BLaER1 treated with 17β-estradiol and CSF1 and Interleukin-3, amounts not matched to agents 10 nM and 100 nM (cell line): ENCODE results near the gene PPP6R3.
A peak's percentile ranks its signal among the peaks of the same experiment; 100 is the strongest.

Source experiments
- H3K27ac ChIP-seq, 11 experiments: shearing (Covaris generic); formaldehyde crosslinking; 2 replicates each; pipeline ENCODE4 v1.8.1; 2022
- H3K27me3 ChIP-seq, 11 experiments: shearing (Covaris generic); formaldehyde crosslinking; 2 replicates each; pipeline ENCODE4 v1.8.1; 2022
- H3K36me3 ChIP-seq, 11 experiments: shearing (Covaris generic); formaldehyde crosslinking; 2 replicates each; pipeline ENCODE4 v1.8.1; 2022
- H3K4me1 ChIP-seq, 10 experiments: shearing (Covaris generic); formaldehyde crosslinking; 2 replicates each; pipeline ENCODE4 v1.8.1; 2022
- H3K4me2 ChIP-seq, 11 experiments: shearing (Covaris generic); formaldehyde crosslinking; 2 replicates each; pipeline ENCODE4 v1.8.1; 2022
- H3K4me3 ChIP-seq, 10 experiments: shearing (Covaris generic); formaldehyde crosslinking; 2 replicates each; pipeline ENCODE4 v1.8.1; 2022
- H3K9ac ChIP-seq, 11 experiments: shearing (Covaris generic); formaldehyde crosslinking; 2 replicates each; pipeline ENCODE4 v1.8.1; 2022
- H3K9me3 ChIP-seq, 11 experiments: shearing (Covaris generic); formaldehyde crosslinking; replicated peaks in 1 of 11; 2 replicates each; pipeline ENCODE4 v1.8.1; 2022
- H4K20me1 ChIP-seq, 11 experiments: shearing (Covaris generic); formaldehyde crosslinking; 2 replicates each; pipeline ENCODE4 v1.8.1; 2022
- Cebpa-rat ChIP-seq, 11 experiments: shearing (Covaris generic); IDR thresholded peaks; 2 replicates each; pipeline ENCODE4 v1.8.1; 2022

The PPP6R3 gene

GRCh38 chr11:68651208-68651984 lies 190.8 kb downstream of the PPP6R3 start:
- TF ChIP-seq Cebpa-rat (IDR thresholded peaks at IDR 0.05) = no peak
- Histone ChIP-seq H3K4me1 (peaks cover 6 to 19% (median 16%) of the 10 kb centered on the region in 10 experiments; a peak in 18 of 20 replicates), H3K27me3 (peaks cover 0 to 9% (median 0%) of the 10 kb centered on the region in 11 experiments; a peak in 1 of 22 replicates), H3K36me3 (no peaks in the 10 kb centered on the region), H3K9me3 (peaks cover 31 to 41% (median 35%) of the 10 kb centered on the region in 11 experiments), H3K4me2 (peak overlapping the region in 3 of 11 experiments; percentile 69 to 87 (median 69); a peak in 4 of 22 replicates), H3K4me3 (no peak overlapping the region), H3K9ac (no peak overlapping the region), H4K20me1 (peaks cover 0 to 15% (median 0%) of the 10 kb centered on the region in 11 experiments; a peak in 4 of 22 replicates), H3K27ac (no peak overlapping the region)

- Histone ChIP-seq H3K9ac (no peak overlapping the region; a peak in 1 of 22 replicates), H3K27me3 (peaks cover 0 to 17% (median 0%) of the 10 kb centered on the region in 11 experiments; a peak in 5 of 22 replicates), H3K27ac (no peak overlapping the region)
Observed at GRCh38 chr11:68651985-68652682, 191.6 kb downstream of the PPP6R3 start.

GRCh38 chr11:68652683-68653156 lies 192.2 kb downstream of the PPP6R3 start:
- peaks cover 6 to 27% (median 16%) of the 10 kb centered on the region in 10 experiments; a peak in 18 of 20 replicates for H3K4me1 ChIP-seq
- no peak overlapping the region for H3K27ac ChIP-seq
- H3K9ac ChIP-seq = no peak overlapping the region; a peak in 1 of 22 replicates
- peaks cover 0 to 23% (median 5%) of the 10 kb centered on the region in 11 experiments; a peak in 12 of 22 replicates for H3K27me3 ChIP-seq
- peaks cover 0 to 26% (median 0%) of the 10 kb centered on the region in 11 experiments; a peak in 5 of 22 replicates for H4K20me1 ChIP-seq
- TF ChIP-seq Cebpa-rat (IDR thresholded peaks at IDR 0.05) = no peak
- no peaks in the 10 kb centered on the region for H3K36me3 ChIP-seq
- peaks cover 18 to 31% (median 22%) of the 10 kb centered on the region in 11 experiments for H3K9me3 ChIP-seq
- peak overlapping the region; percentile 8 to 87 (median 54); a peak in 19 of 22 replicates for H3K4me2 ChIP-seq
- H3K4me3 ChIP-seq = no peak overlapping the region

More at GRCh38 chr11:68651985-68652682, 191.6 kb downstream of the PPP6R3 start:
- H3K4me1 ChIP-seq = peaks cover 6 to 21% (median 16%) of the 10 kb centered on the region in 10 experiments; a peak in 18 of 20 replicates
- peaks cover 0 to 20% (median 0%) of the 10 kb centered on the region in 11 experiments; a peak in 5 of 22 replicates for H4K20me1 ChIP-seq
- H3K4me2 ChIP-seq = peak overlapping the region in 10 of 11 experiments; percentile 8 to 87 (median 54); a peak in 18 of 22 replicates
- peaks cover 24 to 34% (median 28%) of the 10 kb centered on the region in 11 experiments for H3K9me3 ChIP-seq
- no peaks in the 10 kb centered on the region for H3K36me3 ChIP-seq
- TF ChIP-seq Cebpa-rat (IDR thresholded peaks at IDR 0.05) = no peak
- H3K4me3 ChIP-seq = no peak overlapping the region

GRCh38 chr11:68653486-68654430 lies 193.2 kb downstream of the PPP6R3 start:
- Histone ChIP-seq H4K20me1 (peaks cover 0 to 32% (median 3%) of the 10 kb centered on the region in 11 experiments; a peak in 7 of 22 replicates), H3K27ac (no peak overlapping the region), H3K4me3 (no peak overlapping the region), H3K9ac (no peak overlapping the region), H3K4me1 (peaks cover 8 to 38% (median 23%) of the 10 kb centered on the region in 10 experiments; a peak in 19 of 20 replicates), H3K27me3 (peaks cover 0 to 33% (median 14%) of the 10 kb centered on the region in 11 experiments; a peak in 13 of 22 replicates), H3K4me2 (peak overlapping the region in 5 of 11 experiments; percentile 54 to 87 (median 69); a peak in 8 of 22 replicates), H3K36me3 (no peaks in the 10 kb centered on the region), H3K9me3 (peaks cover 14 to 29% (median 19%) of the 10 kb centered on the region in 11 experiments)
- no peak for TF ChIP-seq Cebpa-rat (IDR thresholded peaks at IDR 0.05)

- Histone ChIP-seq H3K36me3 (no peaks in the 10 kb centered on the region), H3K4me1 (peaks cover 19 to 48% (median 35%) of the 10 kb centered on the region in 10 experiments), H3K4me3 (no peak overlapping the region), H3K27me3 (peaks cover 0 to 40% (median 21%) of the 10 kb centered on the region in 11 experiments; a peak in 14 of 22 replicates), H4K20me1 (peaks cover 0 to 41% (median 9%) of the 10 kb centered on the region in 11 experiments; a peak in 15 of 22 replicates), H3K4me2 (no peak overlapping the region), H3K27ac (no peak overlapping the region), H3K9ac (no peak overlapping the region), H3K9me3 (peaks cover 14 to 29% (median 19%) of the 10 kb centered on the region in 11 experiments)
- no peak for TF ChIP-seq Cebpa-rat (IDR thresholded peaks at IDR 0.05)
Observed at GRCh38 chr11:68654978-68655377, 194.4 kb downstream of the PPP6R3 start.

- Histone ChIP-seq H3K4me3 (no peak overlapping the region), H3K27ac (no peak overlapping the region), H3K4me1 (peaks cover 19 to 53% (median 39%) of the 10 kb centered on the region in 10 experiments), H3K27me3 (peaks cover 0 to 45% (median 26%) of the 10 kb centered on the region in 11 experiments; a peak in 15 of 22 replicates), H4K20me1 (peaks cover 0 to 46% (median 11%) of the 10 kb centered on the region in 11 experiments; a peak in 15 of 22 replicates), H3K9me3 (peaks cover 14 to 29% (median 19%) of the 10 kb centered on the region in 11 experiments), H3K36me3 (no peaks in the 10 kb centered on the region), H3K4me2 (no peak overlapping the region), H3K9ac (no peak overlapping the region)
- TF ChIP-seq Cebpa-rat (IDR thresholded peaks at IDR 0.05) = no peak
Observed at GRCh38 chr11:68655406-68655805, 194.9 kb downstream of the PPP6R3 start.

GRCh38 chr11:68655806-68656205 lies 195.3 kb downstream of the PPP6R3 start:
- peaks cover 19 to 57% (median 43%) of the 10 kb centered on the region in 10 experiments for H3K4me1 ChIP-seq

More at GRCh38 chr11:68655806-68656205, 195.3 kb downstream of the PPP6R3 start:
- H3K36me3 ChIP-seq = no peaks in the 10 kb centered on the region
- no peak overlapping the region for H3K9ac ChIP-seq
- no peak for TF ChIP-seq Cebpa-rat (IDR thresholded peaks at IDR 0.05)
- peaks cover 0 to 47% (median 11%) of the 10 kb centered on the region in 11 experiments; a peak in 15 of 22 replicates for H4K20me1 ChIP-seq
- no peak overlapping the region for H3K4me3 ChIP-seq
- H3K4me2 ChIP-seq = no peak overlapping the region
- peaks cover 0 to 49% (median 30%) of the 10 kb centered on the region in 11 experiments; a peak in 15 of 22 replicates for H3K27me3 ChIP-seq
- H3K9me3 ChIP-seq = peaks cover 14 to 29% (median 19%) of the 10 kb centered on the region in 11 experiments
- H3K27ac ChIP-seq = no peak overlapping the region
